SK-N-SH (cell line): Measurements from ENCODE around the gene MRPS22.

Source experiments
- REST ChIP-seq: IDR thresholded peaks from 2 replicates; pipeline ENCODE4 v1.6.1; 2012; ENCODE audit warnings: mild to moderate bottlenecking, low read depth, low read length, moderate library complexity
- SIN3A ChIP-seq: IDR thresholded peaks from 2 replicates; pipeline ENCODE4 v1.6.1; 2012; ENCODE audit warnings: low read depth, mild to moderate bottlenecking, low read length, moderate library complexity, borderline replicate concordance
- YY1 ChIP-seq: IDR thresholded peaks from 2 replicates; pipeline ENCODE4 v1.4.0; 2012; ENCODE audit warnings: low read depth, mild to moderate bottlenecking

GRCh38 chr3:139343895-139344856 is at the start of gene MRPS22:
- TF ChIP-seq SIN3A (no peak), YY1 (peak; percentile 96), REST (no peak)
